CD14-positive monocyte (primary cell): Measurements from ENCODE around the gene SH2D2A. TPM values are rescaled to one million over a fixed set of nuclear protein-coding genes. Genes with fewer than 3 reads are reported as not detected.

Experiments
- DNase-seq, 3 donors: peaks; one replicate each; pipeline ENCODE4 v3.0.0-alpha.2; 2011 to 2022
- H2AFZ ChIP-seq: 2 replicates; pipeline ENCODE4 v1.6.0; 2012; ENCODE audit warnings: mild to moderate bottlenecking, low read depth, low read length, inconsistent platforms; ENCODE audit not compliant: insufficient read depth, poor library complexity, severe bottlenecking
- H3K27ac ChIP-seq, 2 donors: 1 replicate in 1 of 2; 2 replicates in 1 of 2; pipeline ENCODE4 v1.5.1; 2012 to 2013; ENCODE audit warnings: low read length in 2 of 2, control low read depth in 1 of 2, inconsistent platforms in 1 of 2, low read depth in 1 of 2, mild to moderate bottlenecking in 1 of 2
- H3K27me3 ChIP-seq, 2 donors: one replicate each; pipeline versions ENCODE4 v1.6.0 to v1.6.1; 2011 to 2013; ENCODE audit warnings: low read length in 2 of 2; ENCODE audit not compliant: control insufficient read depth in 2 of 2, insufficient read depth in 2 of 2
- H3K36me3 ChIP-seq, 2 donors: replicated peaks in 1 of 2; 1 replicate in 1 of 2; 2 replicates in 1 of 2; pipeline versions ENCODE4 v1.5.1 to v1.6.1; 2012 to 2013; ENCODE audit warnings: low read length in 2 of 2, control low read depth in 1 of 2, inconsistent platforms in 1 of 2, mild to moderate bottlenecking in 1 of 2; ENCODE audit not compliant: insufficient read depth in 2 of 2, control insufficient read depth in 1 of 2
- H3K4me1 ChIP-seq, 2 donors: 1 replicate in 1 of 2; 2 replicates in 1 of 2; pipeline versions ENCODE4 v1.5.1 to v1.6.1; 2012 to 2013; ENCODE audit warnings: low read length in 2 of 2, control low read depth in 1 of 2, inconsistent platforms in 1 of 2, mild to moderate bottlenecking in 1 of 2, moderate library complexity in 1 of 2; ENCODE audit not compliant: insufficient read depth in 2 of 2, control insufficient read depth in 1 of 2
- H3K4me2 ChIP-seq: replicated peaks from 2 replicates; pipeline ENCODE3; 2012; ENCODE audit warnings: low read length, moderate library complexity, mild to moderate bottlenecking; ENCODE audit not compliant: poor library complexity, severe bottlenecking; ENCODE audit errors: extremely low read depth
- H3K4me3 ChIP-seq, 3 experiments: fragments of 200-600 bp in 1 of 3; sonication (generic) in 1 of 3; replicated peaks in 1 of 3; 1 replicate in 2 of 3; 2 replicates in 1 of 3; pipeline ENCODE4 v1.5.1; 2011 to 2013; ENCODE audit warnings: low read length in 3 of 3, mild to moderate bottlenecking in 3 of 3, control low read depth in 2 of 3, low read depth in 2 of 3, inconsistent platforms in 1 of 3, moderate library complexity in 1 of 3
- H3K79me2 ChIP-seq: 2 replicates; pipeline ENCODE4 v1.6.0; 2012; ENCODE audit warnings: mild to moderate bottlenecking, control low read depth, inconsistent platforms, low read length, moderate library complexity; ENCODE audit not compliant: insufficient read depth
- H3K9ac ChIP-seq: 2 replicates; pipeline ENCODE4 v1.6.0; 2017; ENCODE audit warnings: low read length, mild to moderate bottlenecking; ENCODE audit not compliant: insufficient read depth, poor library complexity, severe bottlenecking
- H3K9me3 ChIP-seq, 2 donors: replicated peaks in 1 of 2; 1 replicate in 1 of 2; 2 replicates in 1 of 2; pipeline versions ENCODE4 v1.5.1 to v1.6.1; 2012 to 2013; ENCODE audit warnings: low read length in 2 of 2, control low read depth in 1 of 2; ENCODE audit not compliant: control insufficient read depth in 1 of 2, insufficient read depth in 1 of 2
- H4K20me1 ChIP-seq: 2 replicates; pipeline ENCODE4 v1.6.0; 2012; ENCODE audit warnings: mild to moderate bottlenecking, low read length, control low read depth, moderate library complexity; ENCODE audit not compliant: insufficient read depth
- H3K27ac Mint-ChIP-seq, 7 donors: one replicate each; pipeline ENCODE4 v1.8.0; 2020; ENCODE audit warnings: mild to moderate bottlenecking in 7 of 7, mixed read lengths in 7 of 7, moderate library complexity in 6 of 7, inconsistent platforms in 2 of 7
- H3K27me3 Mint-ChIP-seq, 3 donors: one replicate each; pipeline ENCODE4 v1.8.0; 2021 to 2022; ENCODE audit warnings: low read depth in 3 of 3, mild to moderate bottlenecking in 3 of 3, mixed read lengths in 3 of 3, moderate library complexity in 3 of 3, inconsistent platforms in 1 of 3
- H3K36me3 Mint-ChIP-seq, 2 donors: one replicate each; pipeline ENCODE4 v1.8.0; 2020; ENCODE audit warnings: mixed read lengths in 2 of 2, inconsistent platforms in 1 of 2, mild to moderate bottlenecking in 1 of 2
- H3K4me1 Mint-ChIP-seq: one replicate; pipeline ENCODE4 v1.8.0; 2020; ENCODE audit warnings: mild to moderate bottlenecking, mixed read lengths
- H3K4me3 Mint-ChIP-seq, 2 donors: one replicate each; pipeline ENCODE4 v1.8.0; 2020; ENCODE audit warnings: mild to moderate bottlenecking in 2 of 2, mixed read lengths in 2 of 2, moderate library complexity in 1 of 2
- H3K9me3 Mint-ChIP-seq, 7 donors: one replicate each; pipeline ENCODE4 v1.8.0; 2020 to 2022; ENCODE audit warnings: mixed read lengths in 7 of 7, mild to moderate bottlenecking in 6 of 7, moderate library complexity in 6 of 7, inconsistent platforms in 2 of 7
- WGBS: methylation state at CpG from one replicate; pipeline ENCODE4 v1.1.5; 2013; ENCODE audit warnings: missing lambda C conversion rate; ENCODE audit not compliant: insufficient coverage; 5-methylcytosine and 5-hydroxymethylcytosine counted together
- intact Hi-C, 2 donors: fragments of 100-400 bp; cut with micrococcal nuclease; formaldehyde crosslinking; loops; one replicate each; pipeline versions ENCODE4 v1.15.0 to v1.15.1; 2023
- polyA plus RNA-seq, 3 donors: library from polyadenylated mRNA; depleted of rRNA in 1 of 3; unstranded in 2 of 3; stranded (reverse) in 1 of 3; fragments of 300-500 nt in 2 of 3; fragments of >200 nt in 1 of 3; fragmentation: Illumina TruSeq in 2 of 3; gene quantifications; 1 replicate in 2 of 3; 2 replicates in 1 of 3; pipeline ENCODE4 v1.2.3, GENCODE V29; 2012 to 2021
- TF ChIP-seq, protein P1 (sequence below): fragments of 200-600 bp; IDR thresholded peaks from one replicate; pipeline ENCODE4 v1.8.0; 2022; ENCODE audit warnings: antibody characterized with exemption, mild to moderate bottlenecking

Gene SH2D2A
- polyA plus RNA-seq, 3 donors, result 0.17 to 0.20 TPM; not detected in 1

DNA sequence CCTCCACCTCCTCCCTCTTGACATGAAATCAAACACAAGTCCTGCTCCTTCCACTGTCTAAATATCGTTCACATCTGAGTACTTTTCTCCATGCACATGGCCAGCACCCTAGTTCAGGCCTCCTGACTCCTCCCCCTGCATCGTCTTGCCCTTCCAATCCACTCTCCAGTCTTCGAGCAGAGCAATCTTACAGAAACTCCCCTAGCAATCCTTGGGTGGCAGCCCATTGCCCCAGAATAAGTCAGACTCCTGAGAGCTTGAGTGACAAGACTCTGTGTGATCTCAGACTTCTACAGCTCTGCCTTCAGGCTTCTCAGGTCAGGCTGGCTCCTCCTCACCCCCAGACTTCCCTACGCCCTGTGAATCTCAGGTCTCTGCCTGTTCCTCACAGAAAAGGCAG lies 5.5 kb downstream of the SH2D2A start:
- Histone ChIP-seq H3K36me3 (no peaks in the 10 kb centered on the region), H3K9me3 (no peaks in the 10 kb centered on the region), H2AFZ (no peak overlapping the region), H3K4me1 (peaks cover 10 to 15% of the 10 kb centered on the region in 2 donors), H3K27ac (no peak overlapping the region), H3K79me2 (no peaks in the 10 kb centered on the region), H3K9ac (no peak overlapping the region), H3K27me3 (peaks cover 0 to 27% of the 10 kb centered on the region in 2 donors), H3K4me2 (no peak overlapping the region), H4K20me1 (no peaks in the 10 kb centered on the region), H3K4me3 (no peak overlapping the region)
- Mint-ChIP-seq H3K27ac (no peak overlapping the region), H3K36me3 (peaks cover 0 to 1% of the 10 kb centered on the region in 2 donors), H3K4me1 (peaks cover 20% of the 10 kb centered on the region), H3K9me3 (peaks cover 0 to 2% (median 0%) of the 10 kb centered on the region in 7 donors), H3K4me3 (peak overlapping the region in 1 of 2 donors; percentile 14), H3K27me3 (peaks cover 36 to 54% (median 38%) of the 10 kb centered on the region in 3 donors)
- TF ChIP-seq, protein P1, sequence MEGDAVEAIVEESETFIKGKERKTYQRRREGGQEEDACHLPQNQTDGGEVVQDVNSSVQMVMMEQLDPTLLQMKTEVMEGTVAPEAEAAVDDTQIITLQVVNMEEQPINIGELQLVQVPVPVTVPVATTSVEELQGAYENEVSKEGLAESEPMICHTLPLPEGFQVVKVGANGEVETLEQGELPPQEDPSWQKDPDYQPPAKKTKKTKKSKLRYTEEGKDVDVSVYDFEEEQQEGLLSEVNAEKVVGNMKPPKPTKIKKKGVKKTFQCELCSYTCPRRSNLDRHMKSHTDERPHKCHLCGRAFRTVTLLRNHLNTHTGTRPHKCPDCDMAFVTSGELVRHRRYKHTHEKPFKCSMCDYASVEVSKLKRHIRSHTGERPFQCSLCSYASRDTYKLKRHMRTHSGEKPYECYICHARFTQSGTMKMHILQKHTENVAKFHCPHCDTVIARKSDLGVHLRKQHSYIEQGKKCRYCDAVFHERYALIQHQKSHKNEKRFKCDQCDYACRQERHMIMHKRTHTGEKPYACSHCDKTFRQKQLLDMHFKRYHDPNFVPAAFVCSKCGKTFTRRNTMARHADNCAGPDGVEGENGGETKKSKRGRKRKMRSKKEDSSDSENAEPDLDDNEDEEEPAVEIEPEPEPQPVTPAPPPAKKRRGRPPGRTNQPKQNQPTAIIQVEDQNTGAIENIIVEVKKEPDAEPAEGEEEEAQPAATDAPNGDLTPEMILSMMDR, result no peak
- no peak for DNase-seq
- intact Hi-C loops, result loop anchor here in 1 of 2 donors (10.0 kb wide), 1 partner anchor 84 kb away; the partner anchor contains the start of gene PEAR1
- 83% methylated on average over 4 of the region's 4 CpGs for WGBS

DNA sequence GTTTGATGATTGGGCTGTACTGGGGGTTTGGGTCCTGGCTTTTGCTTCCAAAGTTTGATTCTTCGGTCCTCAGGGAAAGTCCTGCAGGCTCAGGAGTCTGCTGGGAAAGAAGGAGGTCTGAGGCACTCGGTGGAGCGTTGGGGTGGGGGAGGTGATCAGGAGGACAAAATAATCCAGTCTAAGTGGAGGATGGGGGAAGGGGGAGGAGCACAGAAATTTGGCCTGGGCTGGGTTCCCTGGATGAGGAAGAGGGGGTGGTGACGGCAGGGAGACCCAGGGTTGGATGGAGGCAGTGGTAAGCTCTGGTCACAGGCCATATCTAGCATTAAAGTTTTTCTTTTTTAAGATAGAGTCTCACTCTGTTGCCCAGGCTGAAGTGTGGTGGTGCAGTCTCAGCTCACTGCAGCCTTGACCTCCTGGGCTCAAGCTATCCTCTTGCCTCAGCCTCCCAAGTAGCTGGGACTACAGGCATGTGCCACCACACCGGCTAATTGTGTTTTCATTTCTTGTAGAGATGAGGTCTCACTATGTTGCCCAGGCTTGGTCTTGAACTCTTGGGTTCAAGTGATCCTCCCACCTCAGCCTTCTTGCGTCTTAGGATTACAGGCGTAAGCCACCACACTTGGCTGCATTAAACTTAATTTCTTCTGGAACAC lies 6.8 kb downstream of the SH2D2A start:
- peaks cover 0 to 4% of the 10 kb centered on the region in 2 donors for H3K36me3 Mint-ChIP-seq
- H4K20me1 ChIP-seq, result no peaks in the 10 kb centered on the region
- no peaks in the 10 kb centered on the region for H3K9me3 ChIP-seq
- no peak overlapping the region for H3K27ac ChIP-seq
- H3K36me3 ChIP-seq, result no peaks in the 10 kb centered on the region
- H3K9me3 Mint-ChIP-seq, result peaks cover 0 to 2% (median 0%) of the 10 kb centered on the region in 7 donors
- H3K4me1 ChIP-seq, result peaks cover 13 to 17% of the 10 kb centered on the region in 2 donors
- H3K27me3 ChIP-seq, result peaks cover 0 to 24% of the 10 kb centered on the region in 2 donors
- H3K4me3 ChIP-seq, result no peak overlapping the region
- 94% methylated on average over 7 of the region's 7 CpGs for WGBS
- H3K4me3 Mint-ChIP-seq, result no peak overlapping the region
- no peak for DNase-seq
- H2AFZ ChIP-seq, result no peak overlapping the region
- peaks cover 29 to 43% (median 33%) of the 10 kb centered on the region in 3 donors for H3K27me3 Mint-ChIP-seq
- H3K4me2 ChIP-seq, result no peak overlapping the region
- H3K79me2 ChIP-seq, result no peaks in the 10 kb centered on the region
- no peak overlapping the region for H3K9ac ChIP-seq
- no peak overlapping the region for H3K27ac Mint-ChIP-seq
- intact Hi-C loops, result loop anchor here in 1 of 2 donors (10.0 kb wide), 1 partner anchor 85 kb away; the partner anchor contains the start of gene PEAR1
- H3K4me1 Mint-ChIP-seq, result peaks cover 21% of the 10 kb centered on the region
- TF ChIP-seq, protein P1, result no peak
